Lower leg skin (tissue), 3 donors: Measurements from ENCODE around the gene WIPF1.

Experiments
- CTCF ChIP-seq, 3 donors: fragments of 450-650 bp; IDR thresholded peaks; one replicate each; pipeline ENCODE4 v1.5.1; 2016; ENCODE audit warnings: antibody characterized with exemption in 3 of 3, mild to moderate bottlenecking in 3 of 3, moderate library complexity in 2 of 3
- POLR2A ChIP-seq, 2 donors: fragments of 450-650 bp; IDR thresholded peaks; one replicate each; pipeline ENCODE4 v1.6.1; 2016 to 2017; ENCODE audit warnings: antibody characterized with exemption in 2 of 2, mild to moderate bottlenecking in 1 of 2, moderate library complexity in 1 of 2

- no peak for TF ChIP-seq CTCF (IDR thresholded peaks at IDR 0.05)
- TF ChIP-seq POLR2A (IDR thresholded peaks at IDR 0.05): no peak
Observed at GRCh38 chr2:174597009-174597344, 627 bp downstream of the WIPF1 start.
